HepG2 (cell line): ENCODE measurements around the gene SETD3. TPM values are rescaled to one million over a fixed set of nuclear protein-coding genes. Genes with fewer than 3 reads are reported as not detected.

Source experiments
- ARID2 ChIP-seq: sonication (generic); formaldehyde crosslinking; IDR thresholded peaks from 2 replicates; pipeline ENCODE4 v1.8.1; 2022; ENCODE audit warnings: mild to moderate bottlenecking, missing genetic modification reagents, borderline replicate concordance
- CCDC6 ChIP-seq: sonication (generic); formaldehyde crosslinking; IDR thresholded peaks from 2 replicates; pipeline ENCODE4 v1.8.1; 2022; ENCODE audit warnings: mild to moderate bottlenecking, missing genetic modification reagents, moderate library complexity
- MIXL1 ChIP-seq: IDR thresholded peaks from 2 replicates; pipeline ENCODE4 v1.6.1; 2016
- NR2F1 ChIP-seq, 2 experiments: fragments of 450-650 bp in 1 of 2; formaldehyde crosslinking in 1 of 2; IDR thresholded peaks; 2 replicates each; pipeline versions ENCODE4 v1.5.0 to v1.6.1; 2016 to 2020; ENCODE audit warnings: mild to moderate bottlenecking in 1 of 2, missing compliant biosample characterization in 1 of 2, missing genetic modification reagents in 1 of 2, moderate library complexity in 1 of 2
- RARA ChIP-seq: IDR thresholded peaks from 2 replicates; pipeline ENCODE4 v1.6.1; 2016; ENCODE audit warnings: missing genetic modification reagents, missing compliant biosample characterization
- SP4 ChIP-seq: sonication (generic); formaldehyde crosslinking; IDR thresholded peaks from 2 replicates; pipeline ENCODE4 v1.8.1; 2023; ENCODE audit warnings: mild to moderate bottlenecking, missing genetic modification reagents
- SPEN ChIP-seq: sonication (generic); formaldehyde crosslinking; IDR thresholded peaks from 2 replicates; pipeline ENCODE4 v1.5.1; 2020; ENCODE audit warnings: low read depth, mild to moderate bottlenecking, missing genetic modification reagents
- TCF12 ChIP-seq, 2 experiments: fragments of 450-650 bp in 1 of 2; sonication (generic) in 1 of 2; formaldehyde crosslinking in 1 of 2; IDR thresholded peaks; 2 replicates each; pipeline versions ENCODE4 v1.6.1 to v1.8.0; 2017 to 2022; ENCODE audit warnings: antibody characterized with exemption in 1 of 2, mild to moderate bottlenecking in 1 of 2, missing genetic modification reagents in 1 of 2, moderate library complexity in 1 of 2
- XRCC5 ChIP-seq: fragments of 200-400 bp; formaldehyde crosslinking; optimal IDR thresholded peaks from 2 replicates; pipeline ENCODE3; 2017; ENCODE audit warnings: mild to moderate bottlenecking, low read length
- ZFX ChIP-seq: sonication (generic); formaldehyde crosslinking; IDR thresholded peaks from 2 replicates; pipeline ENCODE4 v1.4.0; 2020; ENCODE audit warnings: mild to moderate bottlenecking, low read depth, missing genetic modification reagents, moderate library complexity
- ZNF570 ChIP-seq: sonication (generic); formaldehyde crosslinking; IDR thresholded peaks from 2 replicates; pipeline ENCODE4 v1.4.0; 2020; ENCODE audit warnings: mild to moderate bottlenecking, missing genetic modification reagents, borderline replicate concordance
- ZNF768 ChIP-seq: sonication (generic); formaldehyde crosslinking; IDR thresholded peaks from 2 replicates; pipeline ENCODE4 v1.4.0; 2020; ENCODE audit warnings: missing genetic modification reagents
- ZNF790 ChIP-seq: sonication (generic); formaldehyde crosslinking; IDR thresholded peaks from 2 replicates; pipeline ENCODE4 v1.8.0; 2022; ENCODE audit warnings: missing genetic modification reagents, mild to moderate bottlenecking, borderline replicate concordance
- polyA plus RNA-seq, 8 experiments: library from polyadenylated mRNA; depleted of rRNA in 3 of 8; stranded (reverse) in 7 of 8; unstranded in 1 of 8; fragments of >200 nt; fragmentation: Illumina TruSeq in 4 of 8; extraction: Trizol in 4 of 8; gene quantifications; 2 replicates each; pipeline versions ENCODE4 v1.2.1 to v1.2.3, GENCODE V29; 2011 to 2016; ENCODE audit warnings: low read depth in 4 of 8, missing spikeins in 1 of 8, mixed read lengths in 1 of 8; ENCODE audit not compliant: insufficient read depth in 1 of 8
- total RNA-seq, 5 experiments: library from RNA; depleted of rRNA; stranded (reverse); fragments of >200 nt; fragmentation: Illumina TruSeq; extraction: Trizol; gene quantifications; 2 replicates each; pipeline ENCODE4 v1.2.3, GENCODE V29; 2016; ENCODE audit warnings: low read depth in 1 of 5
- TF ChIP-seq, protein P1 (sequence below): sonication (generic); formaldehyde crosslinking; IDR thresholded peaks from 2 replicates; pipeline ENCODE4 v1.4.0; 2020; ENCODE audit warnings: missing genetic modification reagents
- TF ChIP-seq, protein P2 (sequence below): fragments of 450-650 bp; IDR thresholded peaks from 2 replicates; pipeline ENCODE4 v1.6.1; 2016
- TF ChIP-seq, protein P3 (sequence below): sonication (generic); formaldehyde crosslinking; conservative IDR thresholded peaks from 2 replicates; pipeline ENCODE4 v1.8.1; 2023; ENCODE audit warnings: missing genetic modification reagents
- TF ChIP-seq, protein P4 (sequence below): sonication (generic); formaldehyde crosslinking; IDR thresholded peaks from 2 replicates; pipeline ENCODE4 v1.4.0; 2020; ENCODE audit warnings: missing genetic modification reagents, borderline replicate concordance
- TF ChIP-seq, protein P5 (sequence below): conservative IDR thresholded peaks from 2 replicates; pipeline ENCODE4 v1.6.1; 2018; ENCODE audit warnings: missing genetic modification reagents

The SETD3 gene
- total and polyA plus RNA-seq, 2 of the 13 experiments (the other 11 are each of a cell fraction or from before 2014, with no cell fraction given): 30.3 to 67.1 TPM

DNA sequence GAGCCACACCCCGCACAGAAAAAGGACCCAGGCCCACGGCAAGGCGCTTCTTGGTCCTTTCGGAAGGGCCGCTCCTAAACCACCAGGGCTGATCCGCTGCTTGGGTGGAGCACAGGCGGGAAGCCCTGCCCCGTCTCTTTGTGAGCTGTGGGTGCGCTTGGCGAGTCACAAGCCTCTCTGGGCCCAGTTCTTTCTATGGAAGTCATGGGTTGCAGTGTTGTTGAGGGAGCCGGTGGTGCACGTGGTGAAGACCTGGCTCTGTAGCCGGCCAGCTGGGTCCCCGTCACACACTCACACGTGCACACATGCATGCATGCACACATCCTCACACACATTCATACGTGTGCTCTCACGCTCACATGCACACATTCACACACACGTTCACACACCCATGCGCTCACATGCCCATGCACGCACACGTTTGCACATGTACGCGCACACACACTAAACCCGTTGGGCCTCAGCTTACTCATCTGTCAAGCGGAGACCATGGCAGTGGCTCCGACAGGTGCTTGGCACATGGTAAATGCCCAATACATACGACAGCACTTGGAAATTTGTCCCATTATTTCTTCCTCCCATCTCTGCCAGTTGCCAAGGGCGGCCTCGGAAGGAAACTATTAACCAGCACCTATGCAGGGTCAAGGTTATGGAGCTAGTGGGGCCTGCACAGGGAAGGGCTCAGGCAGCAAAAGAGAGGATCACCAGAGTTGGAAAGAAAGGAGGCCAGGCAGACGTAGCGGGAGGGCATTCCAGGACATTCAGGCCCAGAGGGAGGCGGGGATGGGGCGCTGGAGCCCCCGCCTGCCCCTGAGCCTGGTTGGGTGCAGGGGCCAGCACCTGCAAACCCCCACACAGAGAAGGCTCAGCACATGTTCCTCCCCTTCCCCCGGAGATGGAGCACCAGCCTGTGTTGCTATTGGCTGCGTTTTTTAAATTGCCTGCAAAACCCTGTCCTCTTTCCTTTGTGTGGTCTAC, 96.9 kb downstream of the SETD3 start (continued):
- TF ChIP-seq XRCC5 (no peak), SPEN (CRISPR knock-in tag) (no peak), CCDC6 (no peak), TCF12 (IDR thresholded peaks at IDR 0.05) (no peak), TCF12 (CRISPR knock-in tag; IDR thresholded peaks at IDR 0.05) (no peak), NR2F1 (CRISPR knock-in tag; IDR thresholded peaks at IDR 0.05) (0 out of 4 replicates have a peak, but pooled peaks of 1 of the 2 experiments have one; percentile 27), ZFX (CRISPR knock-in tag) (0 out of 2 replicates have a peak, but pooled peaks have one; percentile 27), MIXL1 (CRISPR knock-in tag) (no peak), ZNF790 (CRISPR knock-in tag) (no peak), ARID2 (CRISPR knock-in tag) (no peak), ZNF570 (CRISPR knock-in tag) (no peak), ZNF768 (CRISPR knock-in tag) (peak; percentile 55; the same call in 1 of the 2 replicates), RARA (CRISPR knock-in tag) (peak; percentile 43), SP4 (CRISPR knock-in tag) (no peak)
- TF ChIP-seq, protein P1, sequence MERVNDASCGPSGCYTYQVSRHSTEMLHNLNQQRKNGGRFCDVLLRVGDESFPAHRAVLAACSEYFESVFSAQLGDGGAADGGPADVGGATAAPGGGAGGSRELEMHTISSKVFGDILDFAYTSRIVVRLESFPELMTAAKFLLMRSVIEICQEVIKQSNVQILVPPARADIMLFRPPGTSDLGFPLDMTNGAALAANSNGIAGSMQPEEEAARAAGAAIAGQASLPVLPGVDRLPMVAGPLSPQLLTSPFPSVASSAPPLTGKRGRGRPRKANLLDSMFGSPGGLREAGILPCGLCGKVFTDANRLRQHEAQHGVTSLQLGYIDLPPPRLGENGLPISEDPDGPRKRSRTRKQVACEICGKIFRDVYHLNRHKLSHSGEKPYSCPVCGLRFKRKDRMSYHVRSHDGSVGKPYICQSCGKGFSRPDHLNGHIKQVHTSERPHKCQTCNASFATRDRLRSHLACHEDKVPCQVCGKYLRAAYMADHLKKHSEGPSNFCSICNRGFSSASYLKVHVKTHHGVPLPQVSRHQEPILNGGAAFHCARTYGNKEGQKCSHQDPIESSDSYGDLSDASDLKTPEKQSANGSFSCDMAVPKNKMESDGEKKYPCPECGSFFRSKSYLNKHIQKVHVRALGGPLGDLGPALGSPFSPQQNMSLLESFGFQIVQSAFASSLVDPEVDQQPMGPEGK (CRISPR knock-in tag): peak; percentile 24; the same call in 1 of the 2 replicates
- TF ChIP-seq, protein P2, sequence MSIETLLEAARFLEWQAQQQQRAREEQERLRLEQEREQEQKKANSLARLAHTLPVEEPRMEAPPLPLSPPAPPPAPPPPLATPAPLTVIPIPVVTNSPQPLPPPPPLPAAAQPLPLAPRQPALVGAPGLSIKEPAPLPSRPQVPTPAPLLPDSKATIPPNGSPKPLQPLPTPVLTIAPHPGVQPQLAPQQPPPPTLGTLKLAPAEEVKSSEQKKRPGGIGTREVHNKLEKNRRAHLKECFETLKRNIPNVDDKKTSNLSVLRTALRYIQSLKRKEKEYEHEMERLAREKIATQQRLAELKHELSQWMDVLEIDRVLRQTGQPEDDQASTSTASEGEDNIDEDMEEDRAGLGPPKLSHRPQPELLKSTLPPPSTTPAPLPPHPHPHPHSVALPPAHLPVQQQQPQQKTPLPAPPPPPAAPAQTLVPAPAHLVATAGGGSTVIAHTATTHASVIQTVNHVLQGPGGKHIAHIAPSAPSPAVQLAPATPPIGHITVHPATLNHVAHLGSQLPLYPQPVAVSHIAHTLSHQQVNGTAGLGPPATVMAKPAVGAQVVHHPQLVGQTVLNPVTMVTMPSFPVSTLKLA: peak; percentile 28; the same call in 1 of the 2 replicates
- TF ChIP-seq, protein P3, sequence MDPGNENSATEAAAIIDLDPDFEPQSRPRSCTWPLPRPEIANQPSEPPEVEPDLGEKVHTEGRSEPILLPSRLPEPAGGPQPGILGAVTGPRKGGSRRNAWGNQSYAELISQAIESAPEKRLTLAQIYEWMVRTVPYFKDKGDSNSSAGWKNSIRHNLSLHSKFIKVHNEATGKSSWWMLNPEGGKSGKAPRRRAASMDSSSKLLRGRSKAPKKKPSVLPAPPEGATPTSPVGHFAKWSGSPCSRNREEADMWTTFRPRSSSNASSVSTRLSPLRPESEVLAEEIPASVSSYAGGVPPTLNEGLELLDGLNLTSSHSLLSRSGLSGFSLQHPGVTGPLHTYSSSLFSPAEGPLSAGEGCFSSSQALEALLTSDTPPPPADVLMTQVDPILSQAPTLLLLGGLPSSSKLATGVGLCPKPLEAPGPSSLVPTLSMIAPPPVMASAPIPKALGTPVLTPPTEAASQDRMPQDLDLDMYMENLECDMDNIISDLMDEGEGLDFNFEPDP: no peak
- TF ChIP-seq, protein P4, sequence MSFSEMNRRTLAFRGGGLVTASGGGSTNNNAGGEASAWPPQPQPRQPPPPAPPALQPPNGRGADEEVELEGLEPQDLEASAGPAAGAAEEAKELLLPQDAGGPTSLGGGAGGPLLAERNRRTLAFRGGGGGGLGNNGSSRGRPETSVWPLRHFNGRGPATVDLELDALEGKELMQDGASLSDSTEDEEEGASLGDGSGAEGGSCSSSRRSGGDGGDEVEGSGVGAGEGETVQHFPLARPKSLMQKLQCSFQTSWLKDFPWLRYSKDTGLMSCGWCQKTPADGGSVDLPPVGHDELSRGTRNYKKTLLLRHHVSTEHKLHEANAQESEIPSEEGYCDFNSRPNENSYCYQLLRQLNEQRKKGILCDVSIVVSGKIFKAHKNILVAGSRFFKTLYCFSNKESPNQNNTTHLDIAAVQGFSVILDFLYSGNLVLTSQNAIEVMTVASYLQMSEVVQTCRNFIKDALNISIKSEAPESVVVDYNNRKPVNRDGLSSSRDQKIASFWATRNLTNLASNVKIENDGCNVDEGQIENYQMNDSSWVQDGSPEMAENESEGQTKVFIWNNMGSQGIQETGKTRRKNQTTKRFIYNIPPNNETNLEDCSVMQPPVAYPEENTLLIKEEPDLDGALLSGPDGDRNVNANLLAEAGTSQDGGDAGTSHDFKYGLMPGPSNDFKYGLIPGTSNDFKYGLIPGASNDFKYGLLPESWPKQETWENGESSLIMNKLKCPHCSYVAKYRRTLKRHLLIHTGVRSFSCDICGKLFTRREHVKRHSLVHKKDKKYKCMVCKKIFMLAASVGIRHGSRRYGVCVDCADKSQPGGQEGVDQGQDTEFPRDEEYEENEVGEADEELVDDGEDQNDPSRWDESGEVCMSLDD: no peak
- TF ChIP-seq, protein P5, sequence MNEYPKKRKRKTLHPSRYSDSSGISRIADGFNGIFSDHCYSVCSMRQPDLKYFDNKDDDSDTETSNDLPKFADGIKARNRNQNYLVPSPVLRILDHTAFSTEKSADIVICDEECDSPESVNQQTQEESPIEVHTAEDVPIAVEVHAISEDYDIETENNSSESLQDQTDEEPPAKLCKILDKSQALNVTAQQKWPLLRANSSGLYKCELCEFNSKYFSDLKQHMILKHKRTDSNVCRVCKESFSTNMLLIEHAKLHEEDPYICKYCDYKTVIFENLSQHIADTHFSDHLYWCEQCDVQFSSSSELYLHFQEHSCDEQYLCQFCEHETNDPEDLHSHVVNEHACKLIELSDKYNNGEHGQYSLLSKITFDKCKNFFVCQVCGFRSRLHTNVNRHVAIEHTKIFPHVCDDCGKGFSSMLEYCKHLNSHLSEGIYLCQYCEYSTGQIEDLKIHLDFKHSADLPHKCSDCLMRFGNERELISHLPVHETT (CRISPR knock-in tag): no peak
